NCI-H2107 treated with DMSO at 0.1 percent for 48 hours (cell line): ENCODE measurements around the gene NDUFA7.
"Not testable (repeated sequence)": the region's sequence is repeated elsewhere in the genome, so short reads cannot be mapped to it uniquely, and the experiment has no call there.

Source experiments
- DNase-seq: peaks from one replicate; lab custom pipeline; 2025; ENCODE audit not compliant: unreplicated experiment; lab: John Stamatoyannopoulos, UW

Gene NDUFA7

DNA sequence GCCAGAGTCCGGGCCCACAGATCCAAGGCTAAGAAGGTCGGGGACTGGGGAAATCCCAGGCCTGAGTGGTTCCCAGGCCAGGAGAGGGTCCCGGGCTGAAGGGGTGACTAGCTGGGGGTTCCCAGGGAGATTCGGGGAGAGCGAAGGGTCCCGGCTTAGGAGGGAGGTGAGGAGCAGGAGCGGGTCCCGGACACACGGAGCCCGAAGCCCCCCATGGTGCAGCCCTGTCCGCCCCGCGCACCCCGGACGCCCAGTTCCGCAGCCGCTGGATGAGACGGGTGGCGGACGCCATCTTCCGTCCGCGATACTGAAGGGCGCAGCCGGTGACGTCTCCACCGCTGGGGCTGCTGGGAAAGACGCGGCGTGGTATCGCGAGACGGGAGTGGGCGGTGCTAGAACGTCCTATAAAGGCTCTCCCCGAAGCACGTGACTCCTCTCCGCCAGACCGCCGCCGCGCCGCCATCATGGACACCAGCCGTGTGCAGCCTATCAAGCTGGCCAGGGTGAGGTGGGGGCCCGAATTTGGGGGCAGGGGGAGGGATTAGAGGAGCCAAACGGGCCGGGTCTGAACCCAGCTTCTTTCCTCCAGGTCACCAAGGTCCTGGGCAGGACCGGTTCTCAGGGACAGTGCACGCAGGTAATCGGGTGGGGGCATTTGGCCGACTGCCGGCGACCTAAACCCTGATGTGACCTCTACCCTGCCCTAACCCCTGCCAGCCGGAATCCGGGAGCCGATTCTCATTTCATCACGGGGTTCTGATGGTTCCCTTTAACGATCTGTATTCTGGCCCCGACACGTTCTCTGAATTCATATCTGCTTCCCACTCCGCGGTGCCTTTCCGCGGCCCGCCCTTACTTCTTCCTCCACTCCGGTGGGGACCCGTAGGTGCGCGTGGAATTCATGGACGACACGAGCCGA is at the start of gene NDUFA7, which contains the start of gene RPS28:
NDUFA7 (minus strand) TSS at position 309 of the 919 bp plus-strand sequence; CDS start at position 292, 17 bp downstream.
RPS28 (plus strand) TSS at position 430 of the 919 bp plus-strand sequence; CDS start at position 465, 35 bp downstream.
- peak; percentile 88 for DNase-seq

GRCh38 chr19:8370176-8371010 is 49.2 kb upstream of the NDUFA7 start:
- no peak for DNase-seq

DNA sequence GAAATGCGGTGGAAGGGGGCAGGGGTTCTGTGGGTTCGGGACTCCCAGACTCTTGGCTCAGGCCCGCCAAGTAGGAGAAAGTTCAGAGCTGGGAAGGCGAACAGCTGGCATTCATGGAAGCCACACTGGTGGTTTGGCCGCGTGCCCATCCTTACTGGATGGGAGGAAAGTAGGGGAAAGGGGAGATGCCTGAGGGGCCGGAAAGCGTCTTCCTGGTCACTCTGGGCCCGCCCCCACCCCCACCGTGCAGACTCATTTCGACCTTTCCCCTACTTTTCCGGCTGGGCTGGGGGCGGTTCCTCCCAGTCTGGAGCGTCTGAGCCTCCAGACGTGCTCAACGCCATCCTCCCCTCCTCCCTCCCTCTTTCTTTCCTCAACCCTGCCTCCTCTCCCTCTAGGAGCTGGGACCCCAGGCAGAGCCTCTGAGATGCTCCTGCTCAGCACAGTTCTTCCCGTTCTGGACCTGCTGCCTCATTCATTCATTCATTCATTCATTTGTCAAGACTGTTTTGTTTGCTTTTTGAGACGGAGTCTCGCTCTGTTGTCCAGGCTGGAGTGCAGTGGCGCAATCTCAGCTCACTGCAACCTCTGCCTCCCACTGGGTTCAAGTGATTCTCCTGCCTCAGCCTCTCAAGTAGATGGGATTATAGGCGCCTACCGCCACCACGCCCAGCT is 46.3 kb upstream of the NDUFA7 start:
- peak; percentile 38 for DNase-seq

- DNase-seq = no peak
Observed at GRCh38 chr19:8366961-8367326, 45.8 kb upstream of the NDUFA7 start.

GRCh38 chr19:8366121-8366581 is 45.0 kb upstream of the NDUFA7 start:
- DNase-seq = no peak

GRCh38 chr19:8363803-8364771 is 42.9 kb upstream of the NDUFA7 start, which contains the start of gene ANGPTL4:
ANGPTL4 (plus strand) TSS chr19:8364155; CDS start chr19:8364322, 167 bp downstream.
- no peak for DNase-seq

- peak; percentile 68 for DNase-seq
Observed at GRCh38 chr19:8361921-8362793, 41.0 kb upstream of the NDUFA7 start.

DNA sequence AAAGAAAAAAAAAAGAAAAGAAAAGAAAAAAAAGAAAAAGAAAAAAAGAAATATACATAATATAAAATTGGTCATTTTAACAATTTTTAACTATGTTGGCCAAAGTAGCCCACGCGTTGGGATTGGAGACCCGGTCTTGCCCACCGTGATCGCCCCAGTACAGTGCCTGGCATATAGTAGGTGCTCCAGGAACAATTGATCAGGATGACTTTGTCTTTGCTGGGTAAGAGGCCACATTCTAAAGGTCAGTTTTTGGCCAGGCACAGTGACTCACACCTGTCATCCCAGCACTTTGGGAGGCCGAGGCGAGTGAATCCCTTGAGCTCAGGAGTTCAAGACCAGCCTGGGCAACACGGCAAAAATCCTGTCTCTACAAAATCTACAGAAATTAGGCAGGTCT is 39.0 kb upstream of the NDUFA7 start:
- DNase-seq = no peak

DNA sequence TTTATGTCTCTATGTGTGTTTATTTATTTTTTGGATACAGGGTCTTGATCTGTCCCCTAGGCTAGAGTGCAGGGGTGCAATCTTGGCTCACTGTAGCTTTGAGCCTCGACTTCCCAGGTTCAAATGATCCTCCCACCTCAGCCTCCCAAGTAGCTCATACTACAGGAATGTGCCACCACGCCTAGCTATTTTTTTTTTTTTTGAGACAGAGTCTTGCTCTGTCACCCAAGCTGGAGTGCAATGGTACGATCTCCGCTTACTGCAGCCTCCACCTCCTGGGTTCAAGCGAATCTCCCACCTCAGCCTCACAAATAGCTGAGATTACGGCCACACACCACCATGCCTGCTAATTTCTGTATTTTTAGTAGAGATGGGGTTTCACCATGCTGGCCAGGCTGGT is 37.8 kb upstream of the NDUFA7 start:
- no peak for DNase-seq

GRCh38 chr19:8357007-8357521 is 35.9 kb upstream of the NDUFA7 start:
- DNase-seq = no peak

DNA sequence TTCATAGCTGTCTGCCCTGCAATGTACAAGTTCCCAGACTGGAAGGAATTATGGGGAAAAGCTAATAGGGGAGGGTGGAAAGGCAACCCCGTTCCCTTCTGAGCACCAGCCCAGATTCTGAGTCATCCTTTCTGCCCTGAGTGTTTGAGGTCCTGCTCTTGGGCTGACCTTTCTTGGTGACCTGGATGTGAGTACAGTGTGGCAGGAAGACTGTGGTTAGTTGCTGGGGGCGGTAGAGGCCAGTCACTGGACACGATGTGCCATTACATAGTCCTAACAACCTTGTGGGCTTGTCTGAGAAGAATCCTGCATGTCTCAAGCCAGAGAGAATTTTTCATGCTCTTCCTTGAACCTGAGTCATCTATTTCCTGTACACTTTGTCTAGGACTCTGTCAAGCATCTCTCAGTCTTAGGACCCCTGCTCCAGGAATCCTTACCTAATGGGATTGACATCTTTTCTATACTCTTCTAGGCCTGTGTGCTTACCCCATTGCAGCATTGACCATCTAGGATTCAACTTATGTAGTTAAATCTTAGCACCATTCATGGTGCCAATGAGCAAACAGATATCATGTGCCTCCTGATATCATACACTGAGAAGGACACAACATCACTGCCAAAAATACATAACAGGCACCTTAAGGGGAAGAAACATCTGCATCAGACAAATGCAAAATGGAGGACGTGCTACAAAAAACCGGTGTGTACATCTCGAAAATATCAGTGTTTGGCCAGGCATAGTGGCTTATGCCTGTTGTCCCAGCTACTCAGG is 34.6 kb upstream of the NDUFA7 start:
- DNase-seq = no peak

DNA sequence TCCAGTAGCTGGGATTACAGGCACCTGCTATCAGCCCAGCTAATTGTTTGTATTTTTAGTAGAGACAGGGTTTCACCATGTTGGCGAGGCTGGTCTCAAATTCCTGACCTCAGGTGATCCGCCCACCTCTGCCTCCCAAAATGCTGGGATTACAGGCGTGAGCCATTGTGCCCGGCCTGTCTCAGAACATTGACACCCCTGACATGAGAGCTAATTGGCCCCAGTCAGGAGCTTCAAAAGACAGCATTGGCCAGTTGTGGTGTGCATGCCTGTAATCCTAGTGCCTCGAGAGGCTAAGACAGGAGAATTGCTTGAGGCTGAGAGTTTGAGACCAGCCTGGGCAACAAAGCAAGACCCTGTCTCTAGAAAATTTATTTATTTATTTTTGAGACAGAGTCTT is 31.7 kb upstream of the NDUFA7 start:
- not testable (repeated sequence) for DNase-seq

- no peak for DNase-seq
Observed at GRCh38 chr19:8352134-8352827, 31.1 kb upstream of the NDUFA7 start.

DNA sequence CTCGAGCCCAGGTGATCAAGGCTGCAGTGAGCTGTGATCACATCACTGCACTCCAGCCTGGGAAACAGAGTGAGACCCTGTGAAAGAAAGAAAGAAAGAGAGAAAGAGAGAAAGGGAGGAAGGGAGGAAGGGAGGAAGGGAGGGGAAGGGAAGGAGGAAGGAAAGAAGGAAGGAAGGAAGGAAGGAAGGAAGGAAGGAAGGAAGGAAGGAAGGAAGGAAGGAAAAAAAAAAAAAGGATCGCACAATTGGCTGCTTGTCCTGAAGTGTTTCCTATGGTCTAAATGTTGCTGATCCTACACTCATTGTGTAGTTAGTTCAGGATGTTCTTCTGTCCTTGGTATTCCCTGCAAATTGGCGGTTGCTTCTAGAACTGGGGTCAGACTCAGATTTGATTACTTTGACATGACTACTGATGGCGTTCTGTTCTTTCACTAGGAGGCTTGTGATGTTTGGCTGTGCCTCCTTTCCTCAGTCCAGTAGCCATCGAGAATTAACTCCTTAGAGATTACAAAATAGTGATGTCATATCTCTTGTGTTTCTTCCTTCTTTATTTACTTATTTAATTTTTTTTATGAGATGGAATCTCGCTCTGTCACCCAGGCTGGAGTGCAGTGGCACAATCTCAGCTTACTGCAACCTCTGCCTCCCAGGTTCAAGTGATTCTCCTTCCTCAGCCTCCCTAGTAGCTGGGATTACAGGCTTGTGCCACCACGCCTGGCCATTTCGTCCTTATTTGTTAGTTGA is 28.6 kb upstream of the NDUFA7 start:
- not testable (repeated sequence) for DNase-seq

GRCh38 chr19:8343483-8343844 is 22.3 kb upstream of the NDUFA7 start:
- no peak for DNase-seq

DNA sequence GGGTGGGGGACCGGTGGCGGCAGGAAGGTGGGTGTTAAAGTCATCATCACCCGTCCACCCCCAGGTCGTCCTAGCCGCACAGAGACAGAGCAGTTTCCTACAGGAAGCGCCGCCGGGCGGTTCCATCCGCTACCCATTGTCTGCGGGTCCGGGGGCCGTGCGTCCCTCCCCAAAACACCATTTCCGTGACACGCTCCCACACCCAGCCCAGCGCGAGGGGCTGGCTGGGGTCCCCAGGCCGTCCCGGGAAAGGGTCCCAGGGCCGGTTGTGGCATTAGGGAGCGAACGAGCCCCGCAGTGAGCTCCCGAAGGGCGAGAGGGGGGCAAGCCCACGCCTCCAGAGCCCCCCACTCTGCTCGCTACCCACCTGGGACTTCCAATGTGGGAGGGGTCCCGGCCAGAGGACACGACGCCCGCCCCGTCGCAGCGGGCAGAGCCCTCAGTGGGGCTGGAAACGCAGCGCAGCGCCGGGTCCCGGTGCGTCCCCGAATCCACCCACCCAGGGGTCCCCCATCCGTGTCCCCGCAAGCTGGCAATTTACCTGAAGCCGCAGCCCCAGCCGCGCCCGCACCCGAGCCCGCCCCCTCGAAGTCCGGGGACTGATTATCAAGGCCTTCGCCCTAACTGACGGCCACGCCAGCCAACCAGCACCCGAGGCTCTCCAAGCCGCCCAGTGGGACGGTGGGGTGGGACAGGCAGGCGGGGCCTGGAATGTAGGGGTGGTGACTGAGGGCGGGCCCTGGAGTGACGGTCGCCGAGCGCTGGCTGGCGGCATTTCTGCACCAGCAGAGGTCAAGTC is 21.7 kb upstream of the NDUFA7 start, which contains the start of gene KANK3:
KANK3 (minus strand) TSS at position 579 of the 799 bp plus-strand sequence. CDS start 5,434 bp downstream, outside the sequence.
- DNase-seq = no peak
